Left lung (tissue), 10 donors: ENCODE measurements around the gene SBNO2. TPM values are rescaled to one million over a fixed set of nuclear protein-coding genes. Genes with fewer than 3 reads are reported as not detected.

Experiments used
- ATAC-seq: fragments of 200-7000 bp; cut with Tn5 transposase; one replicate; pipeline ENCODE4 v1.9.1; 2020; ENCODE audit warnings: moderate library complexity
- DNase-seq, 4 donors: peaks; one replicate each; pipeline ENCODE4 v3.0.0-alpha.2; 2013 to 2020
- H3K27ac ChIP-seq, 2 donors: fragments of 200-600 bp; sonication (generic) in 1 of 2; one replicate each; pipeline versions ENCODE4 v1.5.0 to v1.8.0; 2020 to 2021
- H3K27me3 ChIP-seq, 2 donors: fragments of 200-600 bp; sonication (generic) in 1 of 2; one replicate each; pipeline versions ENCODE4 v1.5.0 to v1.8.0; 2020 to 2021
- H3K36me3 ChIP-seq, 2 donors: fragments of 200-600 bp; sonication (generic) in 1 of 2; one replicate each; pipeline versions ENCODE4 v1.5.0 to v1.8.0; 2020 to 2021
- H3K4me1 ChIP-seq, 2 donors: fragments of 200-600 bp; one replicate each; pipeline ENCODE4 v1.8.0; 2021
- H3K4me3 ChIP-seq, 2 donors: fragments of 200-600 bp; sonication (generic) in 1 of 2; one replicate each; pipeline versions ENCODE4 v1.5.0 to v1.8.0; 2020 to 2021; ENCODE audit warnings: mild to moderate bottlenecking in 1 of 2
- H3K9me3 ChIP-seq, 2 donors: fragments of 200-600 bp; sonication (generic) in 1 of 2; one replicate each; pipeline versions ENCODE4 v1.5.0 to v1.8.0; 2020 to 2021
- CTCF ChIP-seq, 2 donors: fragments of 200-600 bp; sonication (generic) in 1 of 2; IDR thresholded peaks; one replicate each; pipeline versions ENCODE4 v1.5.0 to v1.8.0; 2021; ENCODE audit warnings: antibody characterized with exemption in 2 of 2
- intact Hi-C, 2 donors: fragments of 100-400 bp; cut with DNase I; formaldehyde crosslinking; loops; one replicate each; pipeline versions ENCODE4 v1.11.2 to v1.14.2; 2022
- polyA plus RNA-seq, 6 donors: library from polyadenylated mRNA; unstranded; fragments of 120-200 nt; gene quantifications; one replicate each; pipeline ENCODE4 v1.2.1, GENCODE V29; 2013; ENCODE audit not compliant: insufficient read length in 6 of 6
- total RNA-seq, 2 donors: library from RNA; stranded (reverse); fragmentation: NEBNext Ultra II Directional; extraction: Animal tissue kit (Norgen Biotek cat#: 25700); gene quantifications; one replicate each; pipeline ENCODE4 v1.2.1, GENCODE V29; 2021
- donor health status: DM: no; HTN: yes; CAD: no.
- donor health status: DM: no; HTN: no; CAD: no.

Gene SBNO2
- total and polyA plus RNA-seq, 8 donors = 17.9 to 119 (median 23.7) TPM

DNA sequence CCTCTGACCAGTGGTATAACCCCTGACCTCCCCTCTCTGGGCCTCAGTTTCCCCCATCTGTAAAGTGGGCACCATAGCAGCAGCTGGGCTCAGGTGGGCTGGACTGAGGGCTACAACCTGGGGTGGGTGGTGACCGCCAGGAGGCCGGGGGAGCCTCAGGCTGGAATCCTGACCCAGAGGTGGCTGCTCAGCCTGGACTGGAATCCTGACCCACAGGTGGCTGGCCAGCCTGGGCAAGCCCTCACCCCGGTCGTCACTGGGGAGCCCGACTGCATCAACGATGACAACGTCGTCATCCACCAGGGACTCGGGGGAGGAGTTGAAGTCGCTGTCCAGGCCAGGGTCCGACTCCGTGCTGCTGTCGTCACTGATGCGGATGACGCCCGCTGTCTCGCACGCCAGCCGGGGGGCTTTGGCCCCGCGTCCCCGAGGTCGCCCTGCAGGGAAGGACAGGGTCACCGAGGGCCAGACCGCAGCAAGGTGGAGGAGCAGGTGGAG lies 60.0 kb downstream of the SBNO2 start:
- ATAC-seq = no peak
- intact Hi-C loops = loop anchor here in 1 of 2 donors (5.0 kb wide), 1 partner anchor 78 kb away; no protein-coding TSS in a partner anchor
- H3K4me3 ChIP-seq = no peak overlapping the region
- H3K9me3 ChIP-seq = no peaks in the 10 kb centered on the region
- H3K27ac ChIP-seq = peak overlapping the region; percentile 66 to 83
- no peaks in the 10 kb centered on the region for H3K27me3 ChIP-seq
- H3K4me1 ChIP-seq = peaks cover 7 to 30% of the 10 kb centered on the region in 2 donors
- TF ChIP-seq CTCF (IDR thresholded peaks at IDR 0.05) = no peak
- H3K36me3 ChIP-seq = peaks cover 0 to 100% of the 10 kb centered on the region in 2 donors
- no peak for DNase-seq

DNA sequence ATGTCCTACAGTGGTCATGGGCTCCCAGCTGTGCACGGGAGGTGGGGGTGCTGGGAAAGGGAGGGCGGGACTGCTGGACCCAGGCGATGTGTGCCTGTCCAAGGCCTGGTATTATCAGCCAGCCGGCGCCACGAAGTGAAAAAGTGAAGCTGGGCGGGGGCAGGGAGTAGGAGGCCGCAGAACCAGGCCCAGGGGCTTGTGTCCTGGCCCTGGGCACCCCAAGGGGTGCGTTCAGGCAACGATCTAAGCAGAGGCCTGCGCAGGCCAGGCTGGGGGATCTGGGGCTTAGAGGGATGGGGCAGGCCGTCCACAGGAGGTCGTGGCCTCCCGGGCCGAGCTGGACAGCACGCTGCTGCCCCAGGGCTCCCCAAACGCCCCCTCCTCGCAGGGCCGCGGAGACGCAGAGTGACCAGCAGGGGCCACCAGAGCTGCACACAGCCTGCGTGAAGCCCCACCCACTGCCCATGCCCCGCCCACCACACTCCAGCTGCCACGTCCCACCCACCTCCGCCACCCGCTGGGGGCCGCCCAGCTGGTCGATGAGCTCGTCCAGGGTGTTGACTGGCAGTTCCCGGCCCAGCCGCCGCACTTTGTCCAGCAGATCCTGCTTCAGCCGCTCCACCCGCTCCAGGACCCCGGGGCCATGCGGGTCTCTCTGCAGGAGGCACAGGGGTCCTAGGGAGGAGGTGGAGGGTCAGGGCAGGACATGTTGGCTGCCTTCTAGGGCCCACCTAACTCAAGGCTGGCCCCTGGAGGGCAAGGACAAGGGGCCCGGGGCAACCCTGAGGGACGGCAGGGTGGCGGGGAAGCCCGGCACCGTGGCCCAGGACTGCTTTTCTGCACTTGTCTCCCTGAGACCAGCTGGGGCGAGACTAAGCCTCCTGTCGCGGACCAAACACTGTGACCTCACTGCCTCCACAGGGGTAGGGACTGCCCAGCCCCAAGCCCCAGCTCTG lies 60.8 kb downstream of the SBNO2 start:
- no peaks in the 10 kb centered on the region for H3K9me3 ChIP-seq
- peaks cover 7 to 36% of the 10 kb centered on the region in 2 donors for H3K4me1 ChIP-seq
- peaks cover 0 to 100% of the 10 kb centered on the region in 2 donors for H3K36me3 ChIP-seq
- H3K27me3 ChIP-seq = no peaks in the 10 kb centered on the region
- intact Hi-C loops = loop anchor here in 1 of 2 donors (5.0 kb wide), 1 partner anchor 79 kb away; no protein-coding TSS in a partner anchor
- peak; percentile 92 for ATAC-seq
- peak overlapping the region; percentile 66 to 83 for H3K27ac ChIP-seq
- H3K4me3 ChIP-seq = no peak overlapping the region
- DNase-seq = peak; percentile 86 to 97 (median 95)
- peak; percentile 90 to 93 for TF ChIP-seq CTCF (IDR thresholded peaks at IDR 0.05)

DNA sequence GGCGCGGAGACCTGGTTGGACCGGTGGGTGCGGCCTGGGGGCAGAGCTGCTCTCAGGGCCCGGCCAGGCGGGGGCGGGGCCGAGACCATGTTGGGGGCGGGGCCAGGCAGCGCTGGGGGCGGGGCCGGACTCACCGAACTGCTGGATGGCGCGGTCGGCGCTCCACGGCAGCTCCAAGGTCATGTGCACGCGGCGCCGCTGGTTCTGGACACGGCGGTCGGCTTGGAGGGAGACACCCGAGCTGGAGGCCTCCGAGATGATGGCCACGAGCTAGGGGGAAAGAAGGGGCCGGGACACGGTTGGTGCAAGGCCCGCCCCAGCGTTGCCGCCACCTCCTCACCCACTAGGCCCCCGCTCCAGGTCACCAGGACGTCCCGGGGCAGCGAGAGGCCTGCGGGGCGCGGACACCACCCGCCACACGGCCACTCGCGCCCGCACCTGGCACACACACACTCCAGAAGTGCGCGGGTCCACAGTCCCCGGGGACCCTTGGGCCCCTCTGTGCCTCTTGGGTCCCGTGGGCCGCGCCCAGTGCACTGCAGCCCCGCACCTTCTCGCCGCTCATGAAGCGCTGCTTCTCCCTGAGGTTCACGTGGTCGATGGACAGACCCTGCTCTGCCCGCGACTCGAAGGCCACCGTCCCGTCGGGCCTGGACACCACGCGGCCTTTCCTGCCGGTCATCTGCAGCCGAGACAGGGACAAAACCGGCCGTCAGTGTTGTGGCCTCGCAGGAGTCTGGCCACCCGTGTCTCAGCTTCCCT lies 61.6 kb downstream of the SBNO2 start:
- DNase-seq (peak in 2 of 4 donors; percentile 61 to 77), ATAC-seq (peak; percentile 63)
- peaks cover 7 to 43% of the 10 kb centered on the region in 2 donors for H3K4me1 ChIP-seq
- no peaks in the 10 kb centered on the region for H3K27me3 ChIP-seq
- no peak overlapping the region for H3K4me3 ChIP-seq
- peaks cover 0 to 100% of the 10 kb centered on the region in 2 donors for H3K36me3 ChIP-seq
- no peak for TF ChIP-seq CTCF (IDR thresholded peaks at IDR 0.05)
- H3K9me3 ChIP-seq = no peaks in the 10 kb centered on the region
- peak overlapping the region; percentile 2 to 66 for H3K27ac ChIP-seq
- intact Hi-C loops = loop anchor here in 1 of 2 donors (5.0 kb wide), 1 partner anchor 80 kb away; no protein-coding TSS in a partner anchor

DNA sequence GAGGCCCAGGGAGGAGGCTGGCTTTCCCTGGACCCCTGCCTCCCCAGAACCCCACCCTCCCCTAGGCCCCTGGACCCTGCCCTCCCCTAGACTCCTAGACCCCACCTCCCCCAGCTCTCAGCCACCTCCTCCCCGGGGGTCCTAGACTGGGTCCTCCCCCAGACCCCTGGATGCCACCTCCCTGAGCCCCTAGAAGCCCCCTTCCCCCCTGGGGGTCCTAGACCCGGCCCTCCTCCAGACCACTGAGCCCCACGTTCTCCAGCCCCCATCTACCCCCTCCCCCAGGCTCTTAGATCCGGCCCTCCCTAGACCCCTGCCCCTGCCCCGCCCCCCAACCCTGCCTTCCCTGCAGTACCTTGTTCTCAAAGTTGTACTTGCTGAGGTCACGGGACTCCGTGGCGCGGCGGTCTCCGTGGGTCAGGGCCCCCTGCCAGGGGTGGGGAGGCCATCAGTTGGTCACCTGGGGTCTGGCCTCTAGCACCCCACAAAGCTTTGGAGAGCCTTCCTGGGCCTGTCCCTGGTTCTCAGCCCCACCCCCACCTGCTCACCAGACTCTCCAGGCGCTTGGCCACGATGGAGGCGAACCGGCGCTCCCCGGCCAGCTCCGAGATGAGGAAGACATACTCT lies 62.3 kb downstream of the SBNO2 start:
- no peak for TF ChIP-seq CTCF (IDR thresholded peaks at IDR 0.05)
- Histone ChIP-seq H3K4me1 (peaks cover 7 to 50% of the 10 kb centered on the region in 2 donors), H3K4me3 (no peak overlapping the region), H3K27ac (no peak overlapping the region), H3K36me3 (peaks cover 0 to 100% of the 10 kb centered on the region in 2 donors), H3K9me3 (no peaks in the 10 kb centered on the region), H3K27me3 (no peaks in the 10 kb centered on the region)
- intact Hi-C loops = loop anchor here in 1 of 2 donors (5.0 kb wide), 1 partner anchor 81 kb away; no protein-coding TSS in a partner anchor
- DNase-seq (no peak), ATAC-seq (no peak)
